GM21381 (cell line): Measurements from ENCODE around the gene RHOD.
A peak's percentile ranks its signal among the peaks of the same experiment; 100 is the strongest.

Experiments
- ATAC-seq: cut with Tn5 transposase; IDR thresholded peaks from one replicate; pipeline ENCODE4 v1.9.1; 2021; ENCODE audit warnings: mild to moderate bottlenecking, moderate library complexity; ENCODE audit not compliant: unreplicated experiment

RHOD gene

GRCh38 chr11:67056267-67057204 is at the start of gene RHOD:
Gene RHOD, plus strand, starts transcription at chr11:67056847. Its CDS starts 56 bp downstream, at chr11:67056903.
- no peak for ATAC-seq

GRCh38 chr11:67007126-67007525 is 49.5 kb upstream of the RHOD start:
- no peak for ATAC-seq

- no peak for ATAC-seq
Observed at GRCh38 chr11:67010296-67010905, 46.2 kb upstream of the RHOD start.

GRCh38 chr11:67013511-67014045 is 43.1 kb upstream of the RHOD start:
- ATAC-seq, result no peak

GRCh38 chr11:67014343-67014742 is 42.3 kb upstream of the RHOD start:
- ATAC-seq, result no peak

GRCh38 chr11:67015048-67015447 is 41.6 kb upstream of the RHOD start:
- ATAC-seq, result no peak

- ATAC-seq, result no peak
Observed at GRCh38 chr11:67016550-67016949, 40.1 kb upstream of the RHOD start.

GRCh38 chr11:67020949-67021348 is 35.7 kb upstream of the RHOD start:
- no peak for ATAC-seq

GRCh38 chr11:67022341-67022933 is 34.2 kb upstream of the RHOD start:
- ATAC-seq, result no peak

- ATAC-seq, result no peak
Observed at GRCh38 chr11:67022961-67023956, 33.4 kb upstream of the RHOD start, which contains the start of gene SYT12. Gene SYT12, plus strand, starts transcription at chr11:67023134. Its CDS starts 7,011 bp downstream, at chr11:67030145.

- no peak for ATAC-seq
Observed at GRCh38 chr11:67023957-67024353, 32.7 kb upstream of the RHOD start.

- no peak for ATAC-seq
Observed at GRCh38 chr11:67024410-67024809, 32.2 kb upstream of the RHOD start.

- ATAC-seq, result no peak
Observed at GRCh38 chr11:67024966-67025365, 31.7 kb upstream of the RHOD start.

GRCh38 chr11:67025750-67026149 is 30.9 kb upstream of the RHOD start:
- no peak for ATAC-seq

GRCh38 chr11:67026941-67027340 is 29.7 kb upstream of the RHOD start:
- no peak for ATAC-seq

- ATAC-seq, result no peak
Observed at GRCh38 chr11:67027483-67027930, 29.1 kb upstream of the RHOD start.

- ATAC-seq, result peak; percentile 72
Observed at GRCh38 chr11:67027943-67028542, 28.6 kb upstream of the RHOD start.

- no peak for ATAC-seq
Observed at GRCh38 chr11:67029146-67029545, 27.5 kb upstream of the RHOD start.

GRCh38 chr11:67030976-67031375 is 25.7 kb upstream of the RHOD start:
- ATAC-seq, result no peak
